Prostate gland (tissue), 2 donors: ENCODE results near the gene ACSM4. TPM values are rescaled to one million over a fixed set of nuclear protein-coding genes. Genes with fewer than 3 reads are reported as not detected.

Experiments
- DNase-seq: peaks from one replicate; pipeline ENCODE4 v3.0.0-alpha.2; 2019; ENCODE audit warnings: low spot score
- H3K27ac ChIP-seq, 2 donors: fragments of 200-600 bp; sonication (generic); 2 replicates each; pipeline ENCODE4 v1.5.1; 2017 to 2019
- H3K27me3 ChIP-seq: fragments of 200-600 bp; sonication (generic); replicated peaks from 2 replicates; pipeline ENCODE4 v1.5.1; 2019; ENCODE audit not compliant: insufficient read depth
- H3K36me3 ChIP-seq, 2 donors: fragments of 200-600 bp; sonication (generic); 1 replicate in 1 of 2; 2 replicates in 1 of 2; pipeline versions ENCODE4 v1.5.1 to v1.8.1; 2017 to 2019
- H3K4me1 ChIP-seq: fragments of 200-600 bp; sonication (generic); replicated peaks from 2 replicates; pipeline ENCODE4 v1.5.1; 2019
- H3K4me3 ChIP-seq, 2 donors: fragments of 200-600 bp; sonication (generic); 2 replicates each; pipeline ENCODE4 v1.5.1; 2017 to 2019
- H3K9me3 ChIP-seq: fragments of 200-600 bp; sonication (generic); 2 replicates; pipeline ENCODE4 v1.5.1; 2017
- CTCF ChIP-seq, 4 experiments: fragments of 200-600 bp in 2 of 4; fragments of 450-650 bp in 2 of 4; sonication (generic) in 2 of 4; IDR thresholded peaks; 1 replicate in 3 of 4; 2 replicates in 1 of 4; pipeline ENCODE4 v1.5.1; 2016 to 2019; ENCODE audit warnings: antibody characterized with exemption in 4 of 4, mild to moderate bottlenecking in 2 of 4, moderate library complexity in 2 of 4
- POLR2A ChIP-seq: fragments of 450-650 bp; IDR thresholded peaks from one replicate; pipeline ENCODE4 v1.6.1; 2016; ENCODE audit warnings: antibody characterized with exemption, mild to moderate bottlenecking
- POLR2AphosphoS5 ChIP-seq: sonication (generic); formaldehyde crosslinking; IDR thresholded peaks from one replicate; pipeline ENCODE4 v1.6.1; 2017; ENCODE audit warnings: antibody characterized with exemption
- WGBS: methylation state at CpG from one replicate; pipeline ENCODE4 v1.1.5; 2018; 5-methylcytosine and 5-hydroxymethylcytosine counted together
- intact Hi-C: fragments of 100-400 bp; cut with DNase I; formaldehyde crosslinking; loops from one replicate; pipeline ENCODE4 v1.14.2; 2022
- total RNA-seq, 2 donors: library from RNA; depleted of rRNA; stranded (reverse); fragments of >200 nt; gene quantifications; one replicate each; pipeline ENCODE4 v1.1.0, GENCODE V29; 2016

ACSM4 gene
- total RNA-seq, 2 donors from 2014 or later = 0.91 TPM; not detected in 1

- WGBS = 81% methylated on average over 3 of the region's 3 CpGs
- Histone ChIP-seq H3K9me3 (no peaks in the 10 kb centered on the region), H3K4me3 (no peak overlapping the region), H3K36me3 (no peaks in the 10 kb centered on the region), H3K27me3 (no peaks in the 10 kb centered on the region), H3K4me1 (no peaks in the 10 kb centered on the region), H3K27ac (no peak overlapping the region)
- no peak for DNase-seq
- intact Hi-C loops = no loop called here
- TF ChIP-seq POLR2AphosphoS5 = no peak
- TF ChIP-seq POLR2A = no peak
- TF ChIP-seq CTCF (IDR thresholded peaks at IDR 0.05) = no peak
These were observed 58.9 kb downstream of the ACSM4 start for GRCh38 chr12:7362734-7363133.

GRCh38 chr12:7369274-7369729 is 65.4 kb downstream of the ACSM4 start:
- Histone ChIP-seq H3K4me1 (no peaks in the 10 kb centered on the region), H3K9me3 (no peaks in the 10 kb centered on the region), H3K27me3 (no peaks in the 10 kb centered on the region), H3K4me3 (no peak overlapping the region), H3K36me3 (no peaks in the 10 kb centered on the region), H3K27ac (no peak overlapping the region)
- 71% methylated on average over 10 of the region's 10 CpGs for WGBS
- DNase-seq = no peak
- no peak for TF ChIP-seq CTCF (IDR thresholded peaks at IDR 0.05)
- intact Hi-C loops = no loop called here

GRCh38 chr12:7373226-7373625 is 69.4 kb downstream of the ACSM4 start:
- H3K4me3 ChIP-seq = no peak overlapping the region
- 69% methylated on average over 6 of the region's 6 CpGs for WGBS
- intact Hi-C loops = no loop called here
- TF ChIP-seq POLR2AphosphoS5 (no peak), POLR2A (no peak), CTCF (IDR thresholded peaks at IDR 0.05) (no peak)
- H3K27me3 ChIP-seq = no peaks in the 10 kb centered on the region
- H3K4me1 ChIP-seq = no peaks in the 10 kb centered on the region
- H3K9me3 ChIP-seq = no peaks in the 10 kb centered on the region
- H3K27ac ChIP-seq = no peak overlapping the region
- H3K36me3 ChIP-seq = no peaks in the 10 kb centered on the region
- DNase-seq = no peak

- Histone ChIP-seq H3K27me3 (no peaks in the 10 kb centered on the region), H3K27ac (no peak overlapping the region), H3K9me3 (no peaks in the 10 kb centered on the region), H3K4me3 (no peak overlapping the region), H3K4me1 (no peaks in the 10 kb centered on the region), H3K36me3 (no peaks in the 10 kb centered on the region)
- 41% methylated on average over 17 of the region's 17 CpGs for WGBS
- no peak for TF ChIP-seq CTCF (IDR thresholded peaks at IDR 0.05)
- TF ChIP-seq POLR2AphosphoS5 = no peak
- TF ChIP-seq POLR2A = no peak
- intact Hi-C loops = no loop called here
- no peak for DNase-seq
These were observed 70.7 kb downstream of the ACSM4 start for GRCh38 chr12:7374423-7375144.

GRCh38 chr12:7375145-7375543 is 71.3 kb downstream of the ACSM4 start:
- Histone ChIP-seq H3K36me3 (no peaks in the 10 kb centered on the region), H3K27me3 (no peaks in the 10 kb centered on the region), H3K4me1 (no peaks in the 10 kb centered on the region), H3K4me3 (no peak overlapping the region), H3K9me3 (no peaks in the 10 kb centered on the region), H3K27ac (no peak overlapping the region)
- DNase-seq = no peak
- WGBS = 62% methylated on average over 3 of the region's 3 CpGs
- intact Hi-C loops = no loop called here
- no peak for TF ChIP-seq CTCF (IDR thresholded peaks at IDR 0.05)
- no peak for TF ChIP-seq POLR2A
- no peak for TF ChIP-seq POLR2AphosphoS5
